Activated T-cell treated with anti-CD3 and anti-CD28 coated beads, Interleukin-2, amount 50 U/mL, for 48 hours (primary cell): ENCODE results near the gene BET1L.

Source experiments
- DNase-seq, 2 experiments: peaks; one replicate each; pipeline ENCODE4 v3.0.0-alpha.2; 2020

Gene BET1L

DNA sequence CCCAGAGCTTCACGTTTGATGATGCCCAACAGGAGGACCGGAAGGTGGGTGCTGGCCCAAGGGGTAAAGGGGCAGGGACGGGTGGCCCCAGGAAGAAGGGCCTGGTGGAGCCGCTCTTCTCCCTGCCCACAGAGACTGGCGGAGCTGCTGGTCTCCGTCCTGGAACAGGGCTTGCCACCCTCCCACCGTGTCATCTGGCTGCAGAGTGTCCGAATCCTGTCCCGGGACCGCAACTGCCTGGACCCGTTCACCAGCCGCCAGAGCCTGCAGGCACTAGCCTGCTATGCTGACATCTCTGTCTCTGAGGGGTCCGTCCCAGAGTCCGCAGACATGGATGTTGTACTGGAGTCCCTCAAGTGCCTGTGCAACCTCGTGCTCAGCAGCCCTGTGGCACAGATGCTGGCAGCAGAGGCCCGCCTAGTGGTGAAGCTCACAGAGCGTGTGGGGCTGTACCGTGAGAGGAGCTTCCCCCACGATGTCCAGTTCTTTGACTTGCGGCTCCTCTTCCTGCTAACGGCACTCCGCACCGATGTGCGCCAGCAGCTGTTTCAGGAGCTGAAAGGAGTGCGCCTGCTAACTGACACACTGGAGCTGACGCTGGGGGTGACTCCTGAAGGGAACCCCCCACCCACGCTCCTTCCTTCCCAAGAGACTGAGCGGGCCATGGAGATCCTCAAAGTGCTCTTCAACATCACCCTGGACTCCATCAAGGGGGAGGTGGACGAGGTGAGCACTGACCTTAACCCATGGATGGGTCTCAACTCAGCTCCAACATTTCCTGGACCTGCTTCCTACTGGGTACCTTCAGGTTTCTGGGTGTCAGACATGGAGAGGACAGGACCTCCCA lies 2.3 kb upstream of the BET1L start:
- DNase-seq: no peak

DNA sequence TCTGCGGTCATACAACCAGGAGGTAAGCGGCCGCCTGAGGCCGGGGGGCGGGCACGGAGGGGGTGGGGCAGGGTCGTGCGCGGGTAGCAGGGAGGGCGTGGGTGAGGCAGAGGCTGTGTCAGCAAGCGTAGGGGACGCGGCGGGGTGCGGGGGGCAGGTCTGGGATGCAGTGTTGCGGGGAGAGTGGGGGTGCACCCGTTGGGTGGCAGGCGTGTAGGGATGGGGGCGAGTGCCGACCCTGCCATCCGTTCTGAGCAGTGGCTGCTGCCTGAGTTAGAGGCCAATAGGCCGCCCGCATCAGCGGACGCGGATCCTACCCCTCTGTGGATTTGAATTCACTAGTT lies 1.7 kb upstream of the BET1L start:
- no peak for DNase-seq

DNA sequence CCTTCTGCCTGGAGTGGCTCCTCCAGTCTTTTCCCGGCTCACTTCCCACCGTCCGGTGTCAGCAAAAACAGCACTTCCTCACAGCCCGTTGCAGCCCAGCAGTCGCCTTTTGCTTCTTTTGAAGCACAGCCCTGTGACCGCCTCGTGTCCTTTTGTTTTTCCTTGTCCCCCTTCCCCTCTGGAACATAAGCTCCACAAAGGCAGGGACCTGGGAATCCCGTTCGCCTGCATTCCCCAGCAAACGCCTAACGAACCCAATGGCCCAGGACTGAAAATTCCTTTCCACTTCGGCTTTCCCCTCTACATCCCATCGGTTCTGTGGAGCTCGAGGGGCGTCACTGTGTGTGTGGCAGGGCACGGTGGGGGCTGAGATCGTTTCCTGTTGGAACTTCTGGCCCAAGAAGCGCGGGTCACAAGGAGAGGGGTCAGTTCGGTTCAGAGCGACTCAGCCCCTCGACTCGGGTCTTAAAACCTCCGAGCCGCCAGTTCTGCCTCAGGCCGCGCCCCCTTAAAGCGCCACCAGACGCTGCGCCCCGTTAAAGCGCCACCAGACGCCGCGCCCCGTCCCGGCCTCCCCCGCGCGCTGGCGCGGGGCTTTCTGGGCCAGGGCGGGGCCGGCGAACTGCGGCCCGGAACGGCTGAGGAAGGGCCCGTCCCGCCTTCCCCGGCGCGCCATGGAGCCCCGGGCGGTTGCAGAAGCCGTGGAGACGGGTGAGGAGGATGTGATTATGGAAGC lies 1.1 kb upstream of the BET1L start:
- DNase-seq: peak; percentile 84 to 89

DNA sequence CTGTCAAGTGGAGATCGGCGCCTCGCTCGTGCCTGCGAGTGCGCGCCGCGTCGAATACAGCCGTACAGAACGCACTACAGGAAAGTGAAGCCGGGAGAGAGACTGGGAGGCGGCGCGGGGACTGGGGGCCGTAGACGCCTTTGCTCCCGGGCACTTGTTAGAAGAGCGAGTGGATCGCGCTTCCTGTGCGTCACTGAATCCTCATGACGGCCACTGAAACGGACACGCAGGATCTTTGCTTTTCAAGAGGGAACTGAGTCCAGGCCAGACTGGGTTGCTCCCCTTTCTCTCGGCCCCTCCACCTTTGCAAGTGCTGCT lies 623 bp upstream of the BET1L start:
- DNase-seq: no peak

DNA sequence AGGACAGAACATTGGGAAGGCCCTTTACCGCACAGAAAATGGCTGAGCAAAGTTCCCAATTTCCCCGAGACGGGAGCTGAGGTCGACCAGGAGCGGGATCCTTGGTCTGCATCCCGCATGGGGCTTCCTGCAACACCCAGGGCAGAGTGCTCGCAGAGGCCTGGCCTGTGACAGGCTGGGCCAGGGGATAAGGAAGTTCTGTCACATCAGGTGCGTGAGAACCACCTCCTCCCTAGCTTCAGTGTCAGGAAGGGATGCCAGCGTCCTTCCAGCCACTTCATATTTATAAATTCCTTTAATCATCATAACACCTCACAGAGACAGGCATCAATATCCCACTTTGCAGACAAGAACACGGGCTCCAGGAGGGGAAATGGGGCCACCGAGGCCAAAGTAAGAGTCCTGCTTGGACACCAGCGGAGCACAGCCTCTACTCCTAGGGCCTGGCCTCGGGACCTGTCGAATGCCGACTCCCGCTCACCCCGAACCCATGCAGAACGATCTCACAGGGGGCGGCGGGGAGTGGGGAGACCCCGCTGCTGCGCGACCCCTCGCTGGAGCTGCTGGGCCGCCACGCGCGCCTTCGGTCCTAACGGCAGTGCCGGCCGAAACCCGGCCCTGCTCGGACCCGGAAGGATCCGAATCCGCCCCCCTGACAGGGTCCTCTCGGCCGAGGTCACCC lies 532 bp downstream of the BET1L start:
- DNase-seq: peak in 1 of 2 experiments; percentile 44

DNA sequence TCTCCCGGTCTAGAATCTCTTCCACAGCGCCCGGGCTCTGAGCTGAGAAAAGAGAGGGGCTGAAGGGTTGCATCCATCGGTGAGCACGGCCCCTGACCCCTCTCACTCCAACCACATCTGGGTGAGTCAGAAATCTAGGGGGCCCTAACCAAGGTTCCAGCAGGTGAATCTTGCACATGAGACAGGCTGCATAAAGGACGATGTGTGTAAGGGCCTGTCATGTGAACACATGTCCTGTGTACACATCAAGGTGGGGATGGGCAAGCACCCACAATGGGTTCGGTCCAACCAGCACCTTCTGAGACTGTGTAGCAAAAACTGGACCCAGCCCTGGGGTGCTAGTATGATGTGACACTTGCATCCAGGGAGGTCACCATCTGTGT lies 1.2 kb downstream of the BET1L start:
- peak; percentile 21 to 24 for DNase-seq

DNA sequence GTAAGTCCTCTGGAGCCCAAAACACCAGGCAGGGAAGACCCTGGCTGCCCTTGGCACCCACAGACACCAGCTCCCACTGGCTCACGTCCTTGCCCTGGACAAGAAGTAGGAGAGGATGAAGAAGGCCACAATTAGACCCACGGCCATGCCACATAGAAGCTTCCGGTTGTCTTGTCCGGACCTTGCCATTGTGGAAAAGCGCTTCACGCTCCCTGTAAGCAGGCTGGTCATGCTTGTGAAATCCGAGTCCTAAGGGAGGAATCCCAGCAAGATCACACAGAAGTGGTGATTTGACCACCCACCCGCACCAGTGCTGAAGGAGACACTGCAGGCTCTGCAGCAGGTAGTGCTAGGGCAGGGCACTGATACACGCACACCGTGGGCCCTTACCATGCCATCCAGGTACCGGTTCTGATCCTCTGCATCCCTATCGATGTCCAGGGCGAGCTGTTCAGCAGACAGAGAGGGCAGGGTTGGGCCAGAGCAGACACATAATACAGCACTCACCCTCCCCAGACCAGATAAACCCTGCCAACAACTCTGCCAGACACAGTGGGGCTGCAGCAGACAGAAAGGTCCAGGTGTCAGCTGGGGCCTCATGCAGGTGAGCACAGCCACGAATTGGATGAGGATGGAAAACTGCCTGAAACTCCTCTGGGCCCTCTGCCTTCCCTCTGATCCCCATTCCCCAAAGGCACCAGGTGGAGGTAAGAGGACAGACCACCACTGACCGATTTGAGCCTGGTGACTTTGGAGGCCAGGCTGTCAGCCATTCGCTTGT lies 1.8 kb downstream of the BET1L start:
- DNase-seq: peak; percentile 9 to 15

DNA sequence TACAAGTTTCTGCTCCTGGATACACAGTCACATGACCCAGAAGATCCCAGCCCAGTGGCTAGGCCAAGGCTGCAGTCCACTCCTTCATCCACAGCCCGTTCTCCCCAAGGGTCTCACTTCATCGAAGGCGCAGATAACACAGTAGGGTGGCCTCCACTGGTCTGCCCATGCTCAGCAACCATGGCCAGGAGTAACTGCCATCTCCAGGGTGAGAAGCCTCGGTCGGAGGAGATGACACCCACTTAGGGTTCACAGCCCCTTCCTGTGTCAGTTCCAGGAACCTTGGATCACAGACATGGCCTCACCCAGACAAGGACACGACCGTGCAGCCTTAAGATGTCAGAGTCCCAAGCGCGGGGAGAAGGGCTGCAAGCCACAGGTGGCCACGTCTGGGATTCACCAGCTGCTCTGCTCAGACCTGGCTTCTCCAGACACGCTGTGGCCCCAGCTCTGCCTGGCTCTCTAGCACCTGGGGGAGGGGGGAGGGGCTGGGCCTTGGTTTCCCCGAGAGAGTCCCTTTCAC lies 2.6 kb downstream of the BET1L start:
- DNase-seq: peak; percentile 7 to 15

DNA sequence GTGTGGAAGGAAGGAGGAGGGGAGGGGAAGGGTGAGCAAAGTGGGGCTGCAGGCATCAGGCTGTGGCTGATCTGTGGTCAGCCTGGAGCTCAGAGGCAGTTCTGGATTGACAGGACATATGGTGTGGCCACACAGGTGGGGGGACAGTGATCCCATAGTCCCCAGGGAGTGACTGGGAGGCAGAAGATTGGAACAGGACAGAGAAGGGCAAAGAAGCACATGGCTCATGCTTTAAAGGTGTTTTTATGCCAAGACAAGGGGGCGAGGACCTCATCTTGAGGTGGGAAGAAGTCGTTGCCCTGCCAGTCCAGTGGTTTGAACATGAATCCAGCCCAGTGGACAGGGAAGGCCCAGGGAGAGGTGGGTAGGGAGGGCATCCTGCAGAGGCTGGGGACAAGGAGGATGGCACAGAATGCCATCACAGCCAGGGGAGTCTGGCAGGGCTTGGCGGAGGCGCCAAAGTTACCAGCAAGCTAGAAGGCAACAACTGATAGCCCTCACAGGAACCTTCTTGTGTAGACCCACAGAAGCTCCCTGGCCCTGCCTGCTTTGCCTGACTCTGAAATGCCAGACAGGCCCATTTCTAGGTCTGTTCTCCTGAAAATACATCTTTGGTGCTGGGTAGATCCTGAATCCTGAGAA lies 3.1 kb downstream of the BET1L start:
- peak in 1 of 2 experiments; percentile 16 for DNase-seq

DNA sequence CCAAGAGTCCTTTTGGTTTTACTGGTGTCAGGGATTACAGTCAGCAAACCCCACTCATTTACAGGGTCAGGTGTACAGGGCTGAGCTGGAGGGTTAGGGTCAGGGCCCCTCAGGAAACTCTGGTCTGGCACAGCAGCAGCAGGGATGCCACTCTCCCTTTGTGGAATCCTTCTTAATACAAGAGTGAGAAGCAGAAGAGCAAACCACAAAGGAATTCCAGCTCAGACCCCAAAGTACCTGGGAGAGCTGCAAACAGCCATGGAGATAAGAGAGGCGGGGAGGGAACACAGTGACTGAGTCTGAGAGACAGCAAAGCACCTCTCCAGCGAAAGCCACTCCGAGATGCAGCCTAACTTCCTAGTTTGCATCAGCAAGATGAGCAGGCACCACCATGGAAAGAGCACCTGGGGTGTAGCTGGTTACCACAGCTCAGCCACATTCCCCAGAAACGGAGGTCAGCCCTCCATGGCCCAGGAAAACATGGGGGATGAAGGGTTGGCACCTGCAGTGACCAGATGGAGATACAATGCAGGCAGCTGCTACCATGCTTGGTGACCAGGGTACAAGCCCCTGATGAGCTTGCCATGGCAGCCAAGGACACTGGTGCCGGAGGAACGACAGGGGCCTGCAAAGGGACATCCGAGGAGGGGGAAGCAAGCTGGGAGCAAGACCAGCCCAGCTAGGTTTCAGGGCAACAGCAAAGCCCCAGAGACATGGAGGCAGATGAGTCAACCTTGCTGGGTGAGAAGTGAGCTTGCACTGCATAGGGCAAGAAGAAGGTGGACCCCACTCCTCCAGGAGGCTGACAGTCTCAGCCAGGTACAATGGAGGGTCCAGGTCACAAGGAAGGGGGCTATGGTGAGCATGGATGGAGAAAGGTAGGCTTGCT lies 3.9 kb downstream of the BET1L start:
- DNase-seq: peak in 1 of 2 experiments; percentile 19

DNA sequence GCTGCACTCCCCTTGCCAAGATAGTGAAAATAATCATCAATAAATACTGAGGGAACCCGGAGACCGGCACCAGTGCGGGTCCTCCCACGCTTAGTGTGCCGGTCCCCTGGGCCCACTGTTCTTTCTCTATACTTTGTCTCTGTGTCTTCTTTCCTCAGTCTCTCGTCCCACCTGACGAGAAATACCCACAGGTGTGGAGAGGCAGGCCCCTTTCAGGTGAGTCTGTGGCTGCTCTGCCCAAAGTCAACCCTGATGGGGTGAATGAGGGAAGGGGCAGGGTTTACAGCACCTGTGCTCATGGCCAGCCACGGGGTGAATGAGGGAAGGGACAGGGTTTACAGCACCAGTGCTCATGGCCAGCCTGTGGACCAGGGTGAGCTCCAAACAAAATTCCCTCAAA lies 4.7 kb downstream of the BET1L start:
- peak in 1 of 2 experiments; percentile 24 for DNase-seq

DNA sequence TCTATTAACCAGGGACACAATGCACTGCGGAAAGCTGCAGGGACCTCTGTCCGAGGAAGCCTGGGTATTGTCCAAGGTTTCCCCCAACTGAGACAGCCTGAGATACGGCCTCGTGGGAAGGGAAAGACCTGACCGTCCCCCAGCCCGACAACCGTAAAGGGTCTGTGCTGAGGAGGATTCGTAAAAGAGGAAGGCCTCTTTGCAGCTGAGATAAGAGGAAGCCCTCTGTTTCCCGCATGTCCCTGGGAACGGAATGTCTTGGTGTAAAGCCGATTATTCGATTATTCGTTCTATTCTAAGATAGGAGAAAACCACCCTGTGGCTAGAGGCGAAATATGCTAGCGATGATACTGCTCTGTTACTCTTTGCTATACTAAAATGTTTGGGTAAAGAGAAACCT lies 5.2 kb downstream of the BET1L start:
- peak in 1 of 2 experiments; percentile 21 for DNase-seq

DNA sequence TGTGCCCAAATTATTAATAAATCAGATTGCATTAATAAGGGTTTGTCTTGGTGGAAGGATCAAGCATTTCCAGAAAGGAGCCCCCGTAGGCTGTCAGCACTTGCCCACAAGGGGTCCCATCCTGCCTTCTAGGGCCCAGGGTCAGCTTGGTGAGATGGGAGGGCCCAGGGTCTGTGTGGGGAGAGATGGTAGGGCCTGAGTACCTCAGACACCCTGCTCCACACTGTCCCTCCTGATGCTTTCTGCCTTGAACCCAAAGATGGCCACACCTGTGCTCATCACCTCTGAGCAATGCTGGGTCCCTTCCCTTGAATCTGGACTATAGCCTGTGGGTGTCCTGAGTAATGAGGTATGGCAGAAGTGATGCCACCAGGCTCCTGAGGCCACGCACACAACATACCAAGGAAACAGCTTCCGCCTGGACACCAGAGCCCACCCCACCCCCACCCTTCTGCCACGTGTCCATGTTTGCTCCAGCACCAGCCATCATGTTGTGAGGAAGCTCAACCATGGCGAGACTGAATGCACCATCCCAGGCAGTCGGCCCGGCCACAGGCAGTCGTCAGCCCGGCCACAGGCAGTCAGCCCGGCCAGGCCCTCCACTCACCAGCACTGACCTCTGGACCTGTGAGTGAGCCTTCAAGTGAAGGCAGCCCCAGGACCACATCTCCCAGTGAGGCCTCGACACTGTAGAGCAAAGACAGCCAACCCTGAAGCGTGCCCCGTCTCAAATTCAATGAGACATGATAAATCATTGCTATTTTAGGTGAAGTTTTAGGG lies 6.8 kb downstream of the BET1L start:
- DNase-seq: peak in 1 of 2 experiments; percentile 17

DNA sequence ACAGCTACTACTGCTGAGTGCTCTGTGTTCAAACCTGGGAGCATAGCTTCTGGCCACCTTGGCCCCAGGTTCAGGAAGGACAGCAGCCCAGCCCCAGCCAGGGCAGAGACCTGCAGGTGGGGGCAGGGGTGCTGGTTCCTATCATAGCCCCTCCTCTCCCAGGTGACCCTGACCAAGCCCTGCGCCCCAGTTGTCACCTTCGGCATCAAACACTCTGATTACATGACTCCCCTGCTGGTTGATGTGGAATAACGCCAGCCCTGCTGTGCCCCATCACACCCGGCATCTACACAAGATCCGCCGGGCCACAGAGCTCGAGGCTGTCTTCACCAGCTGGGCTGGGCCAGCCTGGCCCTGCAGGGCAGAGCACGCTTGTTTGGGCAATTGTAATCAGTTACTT lies 7.4 kb downstream of the BET1L start:
- DNase-seq: peak in 1 of 2 experiments; percentile 15

DNA sequence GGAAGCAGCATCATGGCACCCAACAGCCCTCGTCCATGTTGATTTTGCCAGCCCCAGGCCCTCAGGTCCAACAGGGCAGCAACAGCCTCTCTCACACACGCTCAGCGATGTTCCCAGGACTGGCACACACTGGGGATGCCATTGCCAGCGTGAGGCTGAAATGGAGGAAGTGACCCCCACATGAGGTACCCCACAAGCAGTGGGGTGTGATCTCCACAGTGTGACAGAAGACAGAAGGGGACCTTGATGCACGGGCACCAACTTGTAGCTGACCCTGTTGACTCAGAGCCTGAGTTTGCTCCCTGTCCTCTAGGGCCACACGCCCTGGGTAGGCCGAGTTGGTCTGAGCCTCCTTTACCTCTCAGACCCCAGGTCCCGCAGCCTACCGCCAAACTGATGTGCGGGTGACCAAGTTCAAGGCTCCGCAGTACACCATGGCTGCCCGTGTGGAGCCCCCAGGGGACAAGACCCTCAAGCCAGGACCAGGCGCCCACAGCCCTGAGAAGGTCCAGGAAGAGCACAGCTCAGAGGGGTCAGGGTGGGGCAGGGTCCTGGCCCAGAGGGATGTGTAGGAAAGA lies 8.1 kb downstream of the BET1L start:
- no peak for DNase-seq

DNA sequence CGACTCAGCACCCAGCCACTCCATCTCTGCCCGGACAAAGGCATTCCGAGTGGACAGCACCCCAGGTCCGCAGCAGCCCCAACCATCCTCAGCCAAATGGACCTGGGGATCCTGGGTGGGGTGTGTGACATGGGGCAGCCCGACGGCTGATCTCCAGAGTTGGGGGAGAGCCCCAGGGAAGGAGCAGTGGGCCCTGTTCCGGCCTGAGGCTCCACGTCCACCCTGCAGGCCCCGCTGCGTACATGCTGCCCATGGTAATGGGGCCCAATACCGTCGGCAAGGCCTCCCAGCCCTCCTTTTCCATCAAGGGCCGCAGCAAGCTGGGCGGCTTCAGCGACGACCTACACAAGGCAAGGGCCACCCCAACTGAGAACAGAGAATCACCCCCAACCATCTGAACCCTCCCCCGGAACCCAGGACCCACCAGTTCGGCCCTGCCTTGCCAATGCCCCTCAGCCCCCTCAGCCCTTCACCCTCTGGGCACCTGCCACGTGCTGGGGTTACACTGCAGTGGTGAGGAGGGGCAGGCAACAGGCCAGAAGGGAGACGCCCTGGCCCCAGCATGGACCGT lies 8.9 kb downstream of the BET1L start:
- no peak for DNase-seq

DNA sequence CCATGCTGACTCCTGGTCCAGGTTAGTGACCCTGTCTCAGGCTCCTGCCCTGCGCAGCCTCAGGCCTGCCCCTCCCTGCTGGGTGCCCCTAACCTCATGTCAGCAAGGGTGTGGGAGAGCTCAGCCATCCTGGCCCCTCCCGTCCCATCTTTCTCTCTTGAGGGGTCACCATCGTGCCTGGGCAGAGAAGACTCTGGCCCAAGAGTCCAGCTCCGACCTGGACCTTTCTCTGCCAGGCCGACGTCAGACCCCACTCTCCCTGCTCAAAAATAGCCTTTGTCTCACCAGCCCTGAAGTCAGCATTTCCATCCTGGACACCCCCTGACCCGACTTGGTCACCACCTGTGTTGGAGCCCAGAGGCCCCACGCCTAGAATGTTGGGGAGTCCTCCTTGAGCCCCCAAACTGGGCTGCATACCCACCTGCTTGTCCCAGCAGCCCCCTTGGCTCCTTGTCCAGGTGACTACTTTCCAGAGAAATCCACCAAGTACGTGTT lies 9.4 kb downstream of the BET1L start:
- no peak for DNase-seq

DNA sequence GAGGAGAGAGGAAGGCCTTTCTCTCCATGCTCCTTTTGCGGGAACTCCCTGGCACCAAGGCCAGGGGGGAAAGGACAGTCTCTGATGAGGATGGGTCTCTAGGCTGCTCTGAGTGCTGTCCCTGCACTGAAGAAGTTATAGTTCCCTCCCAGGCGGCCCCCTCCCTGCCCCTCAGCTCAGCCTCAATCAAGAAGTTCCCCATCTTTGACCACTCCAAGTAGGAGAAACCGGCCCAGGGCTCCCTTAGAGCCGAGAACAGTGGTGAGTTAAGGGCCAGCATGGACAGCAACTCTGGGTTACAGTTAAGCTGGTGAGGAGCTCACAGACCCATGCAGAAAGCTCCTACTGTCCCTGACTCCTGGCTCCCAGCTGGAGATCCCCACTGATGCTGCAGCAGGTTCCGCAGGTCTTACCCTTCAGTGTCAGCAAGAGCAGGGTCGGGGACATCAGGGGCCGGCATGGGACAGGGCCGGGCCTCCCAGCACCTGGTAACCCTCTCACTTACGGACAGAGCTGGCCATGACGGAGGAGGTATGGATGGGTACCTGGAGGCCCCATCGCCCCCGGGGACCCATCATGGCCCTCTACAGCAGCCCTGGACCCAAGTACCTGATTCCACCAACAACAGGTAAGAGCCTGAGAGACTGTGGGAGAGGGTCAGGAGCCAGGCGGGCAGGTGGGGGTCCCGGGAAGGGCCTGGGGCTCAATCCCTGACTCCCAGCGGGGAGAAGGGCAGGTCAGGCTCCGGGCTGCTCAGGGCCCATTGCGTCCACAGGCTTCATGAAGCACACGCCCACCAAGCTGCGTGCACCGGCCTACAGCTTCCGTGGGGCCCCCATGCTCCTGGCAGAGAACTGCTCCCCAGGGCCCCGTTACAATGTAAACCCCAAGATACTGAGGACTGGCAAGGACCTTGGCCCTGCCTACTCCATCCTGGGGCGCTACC lies 10.1 kb downstream of the BET1L start:
- peak in 1 of 2 experiments; percentile 15 for DNase-seq
